ENCODE results near the gene CIC. TPM values are rescaled to one million over a fixed set of nuclear protein-coding genes. Genes with fewer than 3 reads are reported as not detected.
"Not testable (repeated sequence)": the region's sequence is repeated elsewhere in the genome, so short reads cannot be mapped to it uniquely, and the experiment has no call there.

The CIC gene
- total RNA-seq, 2 donors from 2014 or later: 40.5 to 61.0 TPM

DNA sequence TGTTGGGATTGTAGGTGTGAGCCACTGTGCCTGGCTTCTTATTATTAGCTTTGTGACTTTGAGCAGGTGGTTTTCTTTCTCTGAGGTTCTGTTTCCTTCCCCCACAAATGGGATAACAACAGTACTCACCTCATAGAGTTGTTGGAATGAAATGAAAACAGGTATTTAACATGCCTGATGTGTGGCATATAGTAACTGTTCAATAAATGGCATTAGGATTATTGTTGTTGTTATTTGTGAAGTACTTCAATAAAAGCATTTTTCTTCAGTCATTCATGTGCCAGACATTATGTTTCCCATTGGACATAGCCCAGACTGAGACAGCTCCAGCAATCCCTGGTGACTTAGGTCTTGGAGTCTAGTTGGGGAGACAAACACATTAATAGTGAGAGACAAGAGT lies 57.9 kb downstream of the CIC start:
- H3K36me3 ChIP-seq (replicated peaks in 1 of 2; ENCODE audit: insufficient read depth in 1 of 2, low read depth in 2 of 2): no peaks in the 10 kb centered on the region
- DNase-seq (no peak), ATAC-seq (no peak)
- H3K4me1 ChIP-seq: peaks cover 37% of the 10 kb centered on the region
- peaks cover 0 to 14% of the 10 kb centered on the region in 2 donors for H3K27me3 ChIP-seq
- H3K9me3 ChIP-seq: no peaks in the 10 kb centered on the region
- no peak overlapping the region for H3K27ac ChIP-seq
- H3K4me3 ChIP-seq: no peak overlapping the region
- intact Hi-C loops (cut with DNase I): no loop called here
- TF ChIP-seq CTCF (IDR thresholded peaks at IDR 0.05) (no peak), POLR2A (IDR thresholded peaks at IDR 0.05) (no peak)

DNA sequence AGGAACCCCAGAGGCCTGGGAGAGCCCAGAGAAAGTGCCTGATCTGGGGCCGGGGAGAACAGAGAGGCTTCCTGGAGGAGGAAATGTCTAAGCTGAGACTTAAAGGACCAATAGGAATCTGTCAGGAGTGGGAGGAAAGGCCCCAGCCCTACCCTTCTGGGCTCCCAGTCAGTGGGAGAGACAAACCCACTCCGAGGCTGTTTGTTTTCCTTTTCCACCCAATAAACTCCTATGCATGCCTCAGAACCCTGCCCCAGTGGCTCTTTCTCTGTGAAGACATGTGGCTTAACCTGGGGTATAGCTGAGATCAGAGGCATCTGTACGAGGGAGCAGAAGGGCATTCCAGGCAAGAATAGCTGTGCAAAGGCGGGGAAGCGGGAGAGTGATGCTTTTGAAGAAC lies 58.3 kb downstream of the CIC start:
- intact Hi-C loops (cut with DNase I): no loop called here
- TF ChIP-seq POLR2A (IDR thresholded peaks at IDR 0.05) (no peak), CTCF (IDR thresholded peaks at IDR 0.05) (no peak)
- peaks cover 0 to 14% of the 10 kb centered on the region in 2 donors for H3K27me3 ChIP-seq
- 74 to 89% methylated on average over 5 of the region's 5 CpGs for WGBS, 2 donors
- peaks cover 37% of the 10 kb centered on the region for H3K4me1 ChIP-seq
- no peak overlapping the region for H3K27ac ChIP-seq
- ATAC-seq: no peak
- DNase-seq: no peak
- H3K4me3 ChIP-seq: no peak overlapping the region
- H3K9me3 ChIP-seq: no peaks in the 10 kb centered on the region
- H3K36me3 ChIP-seq (replicated peaks in 1 of 2; ENCODE audit: insufficient read depth in 1 of 2, low read depth in 2 of 2): no peaks in the 10 kb centered on the region

DNA sequence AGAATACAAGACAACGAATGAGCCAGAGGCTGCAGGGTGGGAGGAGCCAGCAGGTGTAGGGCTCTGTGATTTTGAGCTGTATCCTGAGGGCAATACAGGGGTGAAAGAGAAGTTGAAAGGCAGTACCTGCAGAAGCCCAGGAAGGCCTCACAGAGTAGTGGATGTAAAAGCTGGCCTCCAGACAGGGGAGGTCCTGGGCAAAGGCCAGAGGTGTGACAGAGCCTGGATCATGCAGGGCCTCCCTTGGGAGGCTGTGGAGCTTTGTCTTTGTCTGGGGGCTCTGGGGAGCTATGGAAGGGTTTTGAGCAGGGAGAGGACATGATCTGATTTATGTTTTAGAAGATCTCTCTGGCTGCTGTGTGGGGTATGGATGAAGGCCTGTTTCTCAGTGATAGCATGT lies 59.1 kb downstream of the CIC start:
- TF ChIP-seq POLR2A (IDR thresholded peaks at IDR 0.05) (no peak), CTCF (IDR thresholded peaks at IDR 0.05) (no peak)
- Histone ChIP-seq H3K4me3 (no peak overlapping the region), H3K9me3 (no peaks in the 10 kb centered on the region), H3K27ac (no peak overlapping the region), H3K36me3 (replicated peaks in 1 of 2; ENCODE audit: insufficient read depth in 1 of 2, low read depth in 2 of 2) (no peaks in the 10 kb centered on the region), H3K27me3 (peaks cover 0 to 14% of the 10 kb centered on the region in 2 donors), H3K4me1 (peaks cover 37% of the 10 kb centered on the region)
- DNase-seq: no peak
- ATAC-seq: no peak
- WGBS, 2 donors: 25 to 42% methylated on average over 1 of the region's 1 CpG
- intact Hi-C loops (cut with DNase I): no loop called here

DNA sequence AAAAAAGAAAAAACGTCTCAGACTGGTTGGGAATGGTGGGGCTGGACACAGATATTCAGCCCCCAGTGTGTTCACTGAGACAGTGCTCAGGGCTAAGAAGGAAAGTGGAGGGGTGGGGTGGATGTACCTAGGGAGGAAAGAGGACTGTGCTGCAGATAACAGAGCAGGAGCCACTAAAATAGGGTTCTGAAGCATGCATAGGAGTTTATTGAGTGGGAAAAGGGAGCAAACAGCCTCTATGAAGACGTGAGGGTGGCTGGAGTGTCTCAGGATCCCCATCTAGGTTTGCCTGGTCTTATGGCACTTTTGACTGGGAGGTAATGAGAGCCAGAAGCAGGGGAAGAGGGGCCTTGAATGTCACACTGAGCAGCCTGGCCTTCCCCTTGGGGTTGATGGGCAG lies 59.8 kb downstream of the CIC start:
- 63 to 65% methylated on average over 2 of the region's 2 CpGs for WGBS, 2 donors
- no peak for DNase-seq

DNA sequence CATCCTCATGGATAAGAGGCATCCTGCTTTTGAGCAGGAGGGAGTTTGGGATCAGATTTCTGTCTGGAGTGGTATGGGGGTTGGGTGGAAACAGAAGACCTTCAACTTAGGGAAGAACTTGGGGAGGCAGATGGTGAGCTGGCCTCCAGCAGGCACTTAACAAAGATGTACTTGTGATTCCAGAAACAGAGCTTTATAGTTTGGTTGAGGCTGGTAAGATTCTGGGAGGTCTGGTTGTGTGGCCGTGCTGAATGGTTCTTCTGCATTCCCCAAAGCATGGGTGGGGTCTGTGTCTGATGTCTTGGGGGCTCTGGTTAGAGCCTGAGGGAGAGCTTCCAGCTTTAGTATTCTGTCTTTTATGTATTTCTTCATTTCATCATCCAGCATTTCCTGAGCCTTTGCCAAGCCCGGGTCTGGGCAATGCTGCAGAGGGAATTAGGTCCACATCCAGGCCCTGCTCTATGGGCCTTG lies 61.2 kb downstream of the CIC start:
- no peaks in the 10 kb centered on the region for H3K9me3 ChIP-seq
- no peaks in the 10 kb centered on the region for H3K36me3 ChIP-seq (replicated peaks in 1 of 2; ENCODE audit: insufficient read depth in 1 of 2, low read depth in 2 of 2)
- no peak overlapping the region for H3K4me3 ChIP-seq
- TF ChIP-seq CTCF (IDR thresholded peaks at IDR 0.05): no peak
- ATAC-seq: no peak
- H3K4me1 ChIP-seq: peaks cover 22% of the 10 kb centered on the region
- H3K27me3 ChIP-seq: no peaks in the 10 kb centered on the region
- 50 to 55% methylated on average over 2 of the region's 2 CpGs for WGBS, 2 donors
- intact Hi-C loops (cut with DNase I): no loop called here
- H3K27ac ChIP-seq: no peak overlapping the region
- no peak for DNase-seq

More for the DNA sequence above, 59.8 kb downstream of the CIC start:
- H3K27me3 ChIP-seq: peaks cover 0 to 12% of the 10 kb centered on the region in 2 donors
- ATAC-seq: no peak
- H3K27ac ChIP-seq: no peak overlapping the region
- no peak for TF ChIP-seq POLR2A (IDR thresholded peaks at IDR 0.05)
- peaks cover 35% of the 10 kb centered on the region for H3K4me1 ChIP-seq
- H3K4me3 ChIP-seq: no peak overlapping the region
- H3K9me3 ChIP-seq: no peaks in the 10 kb centered on the region
- intact Hi-C loops (cut with DNase I): no loop called here
- H3K36me3 ChIP-seq (replicated peaks in 1 of 2; ENCODE audit: insufficient read depth in 1 of 2, low read depth in 2 of 2): no peaks in the 10 kb centered on the region

DNA sequence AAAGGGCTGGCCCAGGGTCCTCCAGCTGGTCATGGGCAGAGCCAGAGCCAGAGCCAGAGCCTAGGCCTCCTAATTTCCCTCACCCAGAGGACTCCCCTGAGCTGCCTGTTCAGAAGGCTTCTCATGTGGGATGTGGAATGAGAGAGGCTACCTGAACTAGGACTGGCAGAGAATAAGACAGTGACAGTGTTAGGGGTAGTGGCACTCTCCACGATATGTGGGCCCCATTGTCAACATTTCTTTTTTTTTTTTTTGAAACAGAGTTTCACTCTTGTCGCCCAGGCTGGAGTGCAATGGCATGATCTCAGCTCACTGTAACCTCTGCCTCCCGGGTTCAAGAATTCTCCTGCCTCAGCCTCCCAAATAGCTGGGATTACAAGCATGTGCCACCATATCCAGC lies 62.3 kb downstream of the CIC start:
- not testable (repeated sequence) for ATAC-seq, DNase-seq
- WGBS, 2 donors: 83 to 86% methylated on average over 3 of the region's 3 CpGs

More for the DNA sequence above, 62.3 kb downstream of the CIC start:
- intact Hi-C loops (cut with DNase I); H3K9me3 ChIP-seq; H3K36me3 ChIP-seq (replicated peaks in 1 of 2; ENCODE audit: insufficient read depth in 1 of 2, low read depth in 2 of 2); H3K4me3 ChIP-seq; H3K27me3 ChIP-seq; H3K27ac ChIP-seq: not testable (repeated sequence)
- H3K4me1 ChIP-seq: peaks cover 16% of the 10 kb centered on the region

All from body of pancreas (tissue), 4 donors.